GM23338 (cell line): ENCODE data around the gene BABAM1. TPM values are rescaled to one million over a fixed set of nuclear protein-coding genes. Genes with fewer than 3 reads are reported as not detected.

Experiments used
- ATAC-seq: fragments of 200-7000 bp; cut with Tn5 transposase; 3 replicates; pipeline ENCODE4 v1.9.1; 2020
- DNase-seq: peaks from one replicate; pipeline ENCODE4 v3.0.0-alpha.2; 2015; ENCODE audit warnings: low spot score
- H2AFZ ChIP-seq: fragments of 200-600 bp; sonication (generic); 2 replicates; pipeline ENCODE4 v1.8.0; 2016; ENCODE audit warnings: antibody characterized with exemption, mild to moderate bottlenecking, moderate library complexity
- H3F3A ChIP-seq: fragments of 200-600 bp; sonication (generic); replicated peaks from 2 replicates; pipeline ENCODE4 v1.8.0; 2017; ENCODE audit warnings: antibody characterized with exemption, mixed run types, low read depth
- H3K27ac ChIP-seq: fragments of 200-600 bp; sonication (generic); 2 replicates; pipeline ENCODE4 v1.6.1; 2016; ENCODE audit warnings: low read depth
- H3K27me3 ChIP-seq: fragments of 200-600 bp; sonication (generic); 2 replicates; pipeline ENCODE4 v1.8.0; 2016; ENCODE audit warnings: mild to moderate bottlenecking, mixed run types, moderate library complexity; ENCODE audit not compliant: insufficient read depth
- H3K36me3 ChIP-seq: fragments of 200-600 bp; sonication (generic); 2 replicates; pipeline ENCODE4 v1.8.0; 2016; ENCODE audit warnings: mild to moderate bottlenecking; ENCODE audit not compliant: insufficient read depth
- H3K4me1 ChIP-seq: fragments of 200-600 bp; sonication (generic); 2 replicates; pipeline ENCODE4 v1.8.0; 2016; ENCODE audit warnings: mild to moderate bottlenecking, moderate library complexity; ENCODE audit not compliant: insufficient read depth
- H3K4me2 ChIP-seq: fragments of 200-600 bp; sonication (generic); 2 replicates; pipeline ENCODE4 v1.7.1; 2017; ENCODE audit warnings: mixed run types
- H3K4me3 ChIP-seq: fragments of 200-600 bp; sonication (generic); 2 replicates; pipeline ENCODE4 v1.6.1; 2016; ENCODE audit warnings: mixed run types
- H3K79me2 ChIP-seq: fragments of 200-600 bp; sonication (generic); replicated peaks from 2 replicates; pipeline ENCODE4 v1.8.0; 2017; ENCODE audit warnings: mild to moderate bottlenecking; ENCODE audit not compliant: insufficient read depth
- H3K9me2 ChIP-seq: fragments of 200-600 bp; sonication (generic); 2 replicates; pipeline ENCODE4 v1.8.0; 2017; ENCODE audit not compliant: insufficient read depth
- H4K20me1 ChIP-seq: fragments of 200-600 bp; sonication (generic); replicated peaks from 2 replicates; pipeline ENCODE4 v1.8.0; 2017; ENCODE audit warnings: mild to moderate bottlenecking; ENCODE audit not compliant: insufficient read depth
- H3K27ac Mint-ChIP-seq: 2 replicates; pipeline ENCODE4 v1.8.0; 2020; ENCODE audit warnings: inconsistent platforms, mild to moderate bottlenecking, moderate library complexity, mixed read lengths
- H3K27me3 Mint-ChIP-seq: 3 replicates; pipeline ENCODE4 v1.8.0; 2022; ENCODE audit warnings: low read depth, mild to moderate bottlenecking, moderate library complexity, mixed read lengths, inconsistent platforms; ENCODE audit not compliant: insufficient read depth, poor library complexity
- H3K36me3 Mint-ChIP-seq: 3 replicates; pipeline ENCODE4 v1.8.0; 2021; ENCODE audit warnings: low read depth, mild to moderate bottlenecking, inconsistent platforms, moderate library complexity, mixed read lengths
- H3K4me1 Mint-ChIP-seq: 3 replicates; pipeline ENCODE4 v1.8.0; 2020; ENCODE audit warnings: mild to moderate bottlenecking, inconsistent platforms, mixed read lengths
- H3K4me3 Mint-ChIP-seq: 3 replicates; pipeline ENCODE4 v1.8.0; 2021; ENCODE audit warnings: moderate library complexity, mild to moderate bottlenecking, inconsistent platforms, mixed read lengths
- H3K9me3 Mint-ChIP-seq: 3 replicates; pipeline ENCODE4 v1.8.0; 2020; ENCODE audit warnings: moderate library complexity, mild to moderate bottlenecking, inconsistent platforms, mixed read lengths
- CREB1 ChIP-seq: fragments of 250-450 bp; sonication (Bioruptor Pico); IDR thresholded peaks from 2 replicates; pipeline ENCODE4 v1.5.0; 2020; ENCODE audit warnings: low read depth, mild to moderate bottlenecking, moderate library complexity
- EZH2phosphoT487 ChIP-seq: fragments of 200-600 bp; sonication (generic); IDR thresholded peaks from one replicate; pipeline ENCODE4 v1.8.1; 2018; ENCODE audit warnings: antibody characterized with exemption; ENCODE audit not compliant: unreplicated experiment
- NANOG ChIP-seq: IDR thresholded peaks from 2 replicates; pipeline ENCODE4 v1.6.1; 2016; ENCODE audit warnings: antibody characterized with exemption, borderline replicate concordance
- POLR2AphosphoS5 ChIP-seq: IDR thresholded peaks from 2 replicates; pipeline ENCODE4 v1.6.1; 2016; ENCODE audit warnings: antibody characterized with exemption, low read depth
- STAT1 ChIP-seq: IDR thresholded peaks from one replicate; pipeline ENCODE4 v1.6.1; 2016; ENCODE audit warnings: antibody characterized with exemption; ENCODE audit not compliant: unreplicated experiment
- ZNF331 ChIP-seq: fragments of 250-450 bp; sonication (Bioruptor Pico); IDR thresholded peaks from 2 replicates; pipeline ENCODE4 v1.5.0; 2020; ENCODE audit warnings: low read depth, mild to moderate bottlenecking, moderate library complexity
- polyA plus RNA-seq: library from polyadenylated mRNA; unstranded; fragments of >200 nt; fragmentation: Nextera tagmentation; extraction: Ambion mirVana; gene quantifications from 2 replicates; pipeline ENCODE4 v1.2.1, GENCODE V29; 2016
- total RNA-seq: library from RNA; depleted of rRNA; stranded (reverse); fragments of >200 nt; shearing (Covaris generic); gene quantifications from 2 replicates; pipeline ENCODE4 v1.2.3, GENCODE V29; 2014
- TF ChIP-seq, protein P1 (sequence below), 2 experiments: fragments of 200-600 bp in 1 of 2; sonication (generic) in 1 of 2; conservative IDR thresholded peaks; 2 replicates each; pipeline versions ENCODE4 v1.5.1 to v1.6.1; 2016 to 2017; ENCODE audit warnings: antibody characterized with exemption in 2 of 2, low read depth in 2 of 2, mild to moderate bottlenecking in 2 of 2, moderate library complexity in 1 of 2
- TF ChIP-seq, protein P2 (sequence below): fragments of 250-450 bp; sonication (Bioruptor Pico); IDR thresholded peaks from 2 replicates; pipeline ENCODE4 v1.5.0; 2020; ENCODE audit warnings: mild to moderate bottlenecking, moderate library complexity
- TF ChIP-seq, protein P3 (sequence below): IDR thresholded peaks from one replicate; pipeline ENCODE4 v1.6.1; 2018; ENCODE audit warnings: antibody characterized with exemption; ENCODE audit not compliant: unreplicated experiment

BABAM1 gene
- total and polyA plus RNA-seq, 2 experiments from 2014 or later, result 78.1 to 95.0 TPM

DNA sequence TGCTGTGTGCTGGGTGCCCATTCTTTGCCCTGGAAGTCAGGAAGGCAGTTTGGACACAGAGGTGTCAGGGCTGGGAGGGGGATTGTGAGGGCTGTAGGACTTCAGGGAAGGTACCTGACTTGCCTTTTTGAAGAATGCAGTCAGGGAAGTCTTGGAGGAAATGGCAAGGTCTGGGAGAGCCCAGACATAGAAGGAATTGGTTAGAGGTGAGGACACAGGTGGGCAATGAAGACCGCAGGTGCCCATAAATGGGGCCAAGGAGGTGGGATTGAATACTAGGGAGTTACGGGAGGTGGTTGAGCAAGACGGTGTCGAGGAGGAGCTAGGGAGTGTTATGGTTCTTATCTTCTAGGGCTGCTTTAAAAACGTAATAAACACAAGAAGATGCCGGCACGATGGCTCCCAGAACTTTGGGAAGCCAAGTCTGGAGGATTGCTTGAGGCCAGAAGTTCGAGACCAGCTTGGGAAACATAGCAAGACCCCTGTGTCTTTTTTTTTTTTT is 40.7 kb downstream of the BABAM1 start:
- H3K79me2 ChIP-seq, result peaks cover 35% of the 10 kb centered on the region
- no peak overlapping the region for H3K27ac ChIP-seq
- no peaks in the 10 kb centered on the region for H3K27me3 ChIP-seq
- Mint-ChIP-seq H3K36me3 (peaks cover 15% of the 10 kb centered on the region; the same call in 2 of the 3 replicates), H3K27me3 (peaks cover 29% of the 10 kb centered on the region), H3K4me1 (peaks cover 38% of the 10 kb centered on the region), H3K27ac (peak overlapping the region; percentile 32; the same call in 1 of the 2 replicates), H3K4me3 (peak overlapping the region; percentile 95), H3K9me3 (no peaks in the 10 kb centered on the region; the same call in 1 of the 3 replicates)
- peaks cover 37% of the 10 kb centered on the region for H3F3A ChIP-seq
- ATAC-seq, result no peak
- no peaks in the 10 kb centered on the region for H3K9me2 ChIP-seq
- H4K20me1 ChIP-seq, result peaks cover 16% of the 10 kb centered on the region
- DNase-seq, result no peak
- TF ChIP-seq EZH2phosphoT487 (no peak), STAT1 (no peak), NANOG (no peak), CREB1 (CRISPR knock-in tag) (no peak), POLR2AphosphoS5 (no peak), ZNF331 (CRISPR knock-in tag) (no peak)
- TF ChIP-seq, protein P1, sequence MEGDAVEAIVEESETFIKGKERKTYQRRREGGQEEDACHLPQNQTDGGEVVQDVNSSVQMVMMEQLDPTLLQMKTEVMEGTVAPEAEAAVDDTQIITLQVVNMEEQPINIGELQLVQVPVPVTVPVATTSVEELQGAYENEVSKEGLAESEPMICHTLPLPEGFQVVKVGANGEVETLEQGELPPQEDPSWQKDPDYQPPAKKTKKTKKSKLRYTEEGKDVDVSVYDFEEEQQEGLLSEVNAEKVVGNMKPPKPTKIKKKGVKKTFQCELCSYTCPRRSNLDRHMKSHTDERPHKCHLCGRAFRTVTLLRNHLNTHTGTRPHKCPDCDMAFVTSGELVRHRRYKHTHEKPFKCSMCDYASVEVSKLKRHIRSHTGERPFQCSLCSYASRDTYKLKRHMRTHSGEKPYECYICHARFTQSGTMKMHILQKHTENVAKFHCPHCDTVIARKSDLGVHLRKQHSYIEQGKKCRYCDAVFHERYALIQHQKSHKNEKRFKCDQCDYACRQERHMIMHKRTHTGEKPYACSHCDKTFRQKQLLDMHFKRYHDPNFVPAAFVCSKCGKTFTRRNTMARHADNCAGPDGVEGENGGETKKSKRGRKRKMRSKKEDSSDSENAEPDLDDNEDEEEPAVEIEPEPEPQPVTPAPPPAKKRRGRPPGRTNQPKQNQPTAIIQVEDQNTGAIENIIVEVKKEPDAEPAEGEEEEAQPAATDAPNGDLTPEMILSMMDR (conservative IDR thresholded peaks at IDR 0.05; ENCODE audit: low read depth in 2 of 2), result no peak
- TF ChIP-seq, protein P2, sequence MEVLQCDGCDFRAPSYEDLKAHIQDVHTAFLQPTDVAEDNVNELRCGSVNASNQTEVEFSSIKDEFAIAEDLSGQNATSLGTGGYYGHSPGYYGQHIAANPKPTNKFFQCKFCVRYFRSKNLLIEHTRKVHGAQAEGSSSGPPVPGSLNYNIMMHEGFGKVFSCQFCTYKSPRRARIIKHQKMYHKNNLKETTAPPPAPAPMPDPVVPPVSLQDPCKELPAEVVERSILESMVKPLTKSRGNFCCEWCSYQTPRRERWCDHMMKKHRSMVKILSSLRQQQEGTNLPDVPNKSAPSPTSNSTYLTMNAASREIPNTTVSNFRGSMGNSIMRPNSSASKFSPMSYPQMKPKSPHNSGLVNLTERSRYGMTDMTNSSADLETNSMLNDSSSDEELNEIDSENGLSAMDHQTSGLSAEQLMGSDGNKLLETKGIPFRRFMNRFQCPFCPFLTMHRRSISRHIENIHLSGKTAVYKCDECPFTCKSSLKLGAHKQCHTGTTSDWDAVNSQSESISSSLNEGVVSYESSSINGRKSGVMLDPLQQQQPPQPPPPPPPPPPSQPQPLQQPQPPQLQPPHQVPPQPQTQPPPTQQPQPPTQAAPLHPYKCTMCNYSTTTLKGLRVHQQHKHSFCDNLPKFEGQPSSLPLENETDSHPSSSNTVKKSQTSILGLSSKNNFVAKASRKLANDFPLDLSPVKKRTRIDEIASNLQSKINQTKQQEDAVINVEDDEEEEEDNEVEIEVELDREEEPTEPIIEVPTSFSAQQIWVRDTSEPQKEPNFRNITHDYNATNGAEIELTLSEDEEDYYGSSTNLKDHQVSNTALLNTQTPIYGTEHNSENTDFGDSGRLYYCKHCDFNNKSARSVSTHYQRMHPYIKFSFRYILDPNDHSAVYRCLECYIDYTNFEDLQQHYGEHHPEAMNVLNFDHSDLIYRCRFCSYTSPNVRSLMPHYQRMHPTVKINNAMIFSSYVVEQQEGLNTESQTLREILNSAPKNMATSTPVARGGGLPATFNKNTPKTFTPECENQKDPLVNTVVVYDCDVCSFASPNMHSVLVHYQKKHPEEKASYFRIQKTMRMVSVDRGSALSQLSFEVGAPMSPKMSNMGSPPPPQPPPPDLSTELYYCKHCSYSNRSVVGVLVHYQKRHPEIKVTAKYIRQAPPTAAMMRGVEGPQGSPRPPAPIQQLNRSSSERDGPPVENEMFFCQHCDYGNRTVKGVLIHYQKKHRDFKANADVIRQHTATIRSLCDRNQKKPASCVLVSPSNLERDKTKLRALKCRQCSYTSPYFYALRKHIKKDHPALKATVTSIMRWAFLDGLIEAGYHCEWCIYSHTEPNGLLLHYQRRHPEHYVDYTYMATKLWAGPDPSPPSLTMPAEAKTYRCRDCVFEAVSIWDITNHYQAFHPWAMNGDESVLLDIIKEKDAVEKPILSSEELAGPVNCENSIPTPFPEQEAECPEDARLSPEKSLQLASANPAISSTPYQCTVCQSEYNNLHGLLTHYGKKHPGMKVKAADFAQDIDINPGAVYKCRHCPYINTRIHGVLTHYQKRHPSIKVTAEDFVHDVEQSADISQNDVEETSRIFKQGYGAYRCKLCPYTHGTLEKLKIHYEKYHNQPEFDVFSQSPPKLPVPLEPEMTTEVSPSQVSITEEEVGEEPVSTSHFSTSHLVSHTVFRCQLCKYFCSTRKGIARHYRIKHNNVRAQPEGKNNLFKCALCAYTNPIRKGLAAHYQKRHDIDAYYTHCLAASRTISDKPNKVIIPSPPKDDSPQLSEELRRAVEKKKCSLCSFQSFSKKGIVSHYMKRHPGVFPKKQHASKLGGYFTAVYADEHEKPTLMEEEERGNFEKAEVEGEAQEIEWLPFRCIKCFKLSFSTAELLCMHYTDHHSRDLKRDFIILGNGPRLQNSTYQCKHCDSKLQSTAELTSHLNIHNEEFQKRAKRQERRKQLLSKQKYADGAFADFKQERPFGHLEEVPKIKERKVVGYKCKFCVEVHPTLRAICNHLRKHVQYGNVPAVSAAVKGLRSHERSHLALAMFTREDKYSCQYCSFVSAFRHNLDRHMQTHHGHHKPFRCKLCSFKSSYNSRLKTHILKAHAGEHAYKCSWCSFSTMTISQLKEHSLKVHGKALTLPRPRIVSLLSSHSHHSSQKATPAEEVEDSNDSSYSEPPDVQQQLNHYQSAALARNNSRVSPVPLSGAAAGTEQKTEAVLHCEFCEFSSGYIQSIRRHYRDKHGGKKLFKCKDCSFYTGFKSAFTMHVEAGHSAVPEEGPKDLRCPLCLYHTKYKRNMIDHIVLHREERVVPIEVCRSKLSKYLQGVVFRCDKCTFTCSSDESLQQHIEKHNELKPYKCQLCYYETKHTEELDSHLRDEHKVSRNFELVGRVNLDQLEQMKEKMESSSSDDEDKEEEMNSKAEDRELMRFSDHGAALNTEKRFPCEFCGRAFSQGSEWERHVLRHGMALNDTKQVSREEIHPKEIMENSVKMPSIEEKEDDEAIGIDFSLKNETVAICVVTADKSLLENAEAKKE (CRISPR knock-in tag), result no peak
- TF ChIP-seq, protein P3, sequence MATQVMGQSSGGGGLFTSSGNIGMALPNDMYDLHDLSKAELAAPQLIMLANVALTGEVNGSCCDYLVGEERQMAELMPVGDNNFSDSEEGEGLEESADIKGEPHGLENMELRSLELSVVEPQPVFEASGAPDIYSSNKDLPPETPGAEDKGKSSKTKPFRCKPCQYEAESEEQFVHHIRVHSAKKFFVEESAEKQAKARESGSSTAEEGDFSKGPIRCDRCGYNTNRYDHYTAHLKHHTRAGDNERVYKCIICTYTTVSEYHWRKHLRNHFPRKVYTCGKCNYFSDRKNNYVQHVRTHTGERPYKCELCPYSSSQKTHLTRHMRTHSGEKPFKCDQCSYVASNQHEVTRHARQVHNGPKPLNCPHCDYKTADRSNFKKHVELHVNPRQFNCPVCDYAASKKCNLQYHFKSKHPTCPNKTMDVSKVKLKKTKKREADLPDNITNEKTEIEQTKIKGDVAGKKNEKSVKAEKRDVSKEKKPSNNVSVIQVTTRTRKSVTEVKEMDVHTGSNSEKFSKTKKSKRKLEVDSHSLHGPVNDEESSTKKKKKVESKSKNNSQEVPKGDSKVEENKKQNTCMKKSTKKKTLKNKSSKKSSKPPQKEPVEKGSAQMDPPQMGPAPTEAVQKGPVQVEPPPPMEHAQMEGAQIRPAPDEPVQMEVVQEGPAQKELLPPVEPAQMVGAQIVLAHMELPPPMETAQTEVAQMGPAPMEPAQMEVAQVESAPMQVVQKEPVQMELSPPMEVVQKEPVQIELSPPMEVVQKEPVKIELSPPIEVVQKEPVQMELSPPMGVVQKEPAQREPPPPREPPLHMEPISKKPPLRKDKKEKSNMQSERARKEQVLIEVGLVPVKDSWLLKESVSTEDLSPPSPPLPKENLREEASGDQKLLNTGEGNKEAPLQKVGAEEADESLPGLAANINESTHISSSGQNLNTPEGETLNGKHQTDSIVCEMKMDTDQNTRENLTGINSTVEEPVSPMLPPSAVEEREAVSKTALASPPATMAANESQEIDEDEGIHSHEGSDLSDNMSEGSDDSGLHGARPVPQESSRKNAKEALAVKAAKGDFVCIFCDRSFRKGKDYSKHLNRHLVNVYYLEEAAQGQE, result no peak
- no peak overlapping the region for H3K4me3 ChIP-seq
- no peak overlapping the region for H3K4me2 ChIP-seq
- H2AFZ ChIP-seq, result no peak overlapping the region
- H3K4me1 ChIP-seq, result peaks cover 34% of the 10 kb centered on the region
- no peaks in the 10 kb centered on the region for H3K36me3 ChIP-seq
